SK-N-SH (cell line): ENCODE data around the gene RGS13. TPM values are rescaled to one million over a fixed set of nuclear protein-coding genes. Genes with fewer than 3 reads are reported as not detected.

Source experiments
- CTCF ChIA-PET: fragments of 300-600, 350-600 bp; formaldehyde crosslinking; extraction: SDS; loops from one replicate; lab custom pipeline; 2021; lab: Yijun Ruan, JAX
- POLR2A ChIA-PET: fragments of 350-600 bp; sonication (Branson Sonifier 250); formaldehyde crosslinking; extraction: SDS; loops from one replicate; lab custom pipeline; 2020; ENCODE audit warnings: antibody characterized with exemption, inconsistent platforms; lab: Yijun Ruan, JAX
- DNase-seq: peaks from one replicate; pipeline ENCODE4 v3.0.0; 2012
- H2AFZ ChIP-seq: fragments of 200-600 bp; sonication (generic); 2 replicates; pipeline ENCODE4 v1.8.1; 2016; ENCODE audit warnings: antibody characterized with exemption, mild to moderate bottlenecking, low read depth
- H3F3A ChIP-seq: fragments of 200-600 bp; sonication (generic); replicated peaks from 2 replicates; pipeline ENCODE3; 2016; ENCODE audit warnings: antibody characterized with exemption, mild to moderate bottlenecking; ENCODE audit not compliant: insufficient read depth
- H3K27ac ChIP-seq, 2 experiments: fragments of 200-500 bp in 1 of 2; fragments of 200-600 bp in 1 of 2; sonication (Bioruptor generic) in 1 of 2; sonication (generic), shearing (Covaris generic) in 1 of 2; 2 replicates each; pipeline versions ENCODE4 v1.5.1 to v1.6.1; 2014 to 2016; ENCODE audit warnings: low read depth in 2 of 2, inconsistent platforms in 1 of 2, low read length in 1 of 2, mild to moderate bottlenecking in 1 of 2, mixed read lengths in 1 of 2
- H3K27me3 ChIP-seq: fragments of 200-600 bp; sonication (generic), shearing (Covaris generic); 2 replicates; pipeline ENCODE4 v1.6.1; 2016; ENCODE audit warnings: mixed run types; ENCODE audit not compliant: insufficient read depth
- H3K36me3 ChIP-seq, 2 experiments: fragments of 200-500 bp in 1 of 2; fragments of 200-600 bp in 1 of 2; sonication (Bioruptor generic) in 1 of 2; sonication (generic) in 1 of 2; replicated peaks in 1 of 2; 2 replicates each; pipeline versions ENCODE3 to v1.5.1; 2014 to 2016; ENCODE audit warnings: low read length in 1 of 2, mild to moderate bottlenecking in 1 of 2; ENCODE audit not compliant: insufficient read depth in 2 of 2, control insufficient read depth in 1 of 2
- H3K4me1 ChIP-seq, 2 experiments: fragments of 200-500 bp in 1 of 2; fragments of 200-600 bp in 1 of 2; sonication (Bioruptor generic) in 1 of 2; sonication (generic), shearing (Covaris generic) in 1 of 2; 2 replicates each; pipeline versions ENCODE4 v1.5.1 to v1.6.1; 2014 to 2016; ENCODE audit warnings: low read depth in 1 of 2, low read length in 1 of 2, mixed run types in 1 of 2; ENCODE audit not compliant: insufficient read depth in 2 of 2, control insufficient read depth in 1 of 2
- H3K4me2 ChIP-seq: fragments of 200-600 bp; sonication (generic), shearing (Covaris generic); 2 replicates; pipeline ENCODE4 v1.6.1; 2017; ENCODE audit warnings: mixed run types
- H3K4me3 ChIP-seq, 2 experiments: fragments of 200-500 bp in 1 of 2; fragments of 200-600 bp in 1 of 2; sonication (Bioruptor generic) in 1 of 2; sonication (generic), shearing (Covaris generic) in 1 of 2; 2 replicates each; pipeline versions ENCODE4 v1.5.1 to v1.8.1; 2014 to 2016; ENCODE audit warnings: low read depth in 2 of 2, inconsistent platforms in 1 of 2, low read length in 1 of 2, mild to moderate bottlenecking in 1 of 2, mixed read lengths in 1 of 2, moderate library complexity in 1 of 2
- H3K79me2 ChIP-seq: fragments of 200-600 bp; sonication (generic); 2 replicates; pipeline ENCODE4 v1.8.1; 2017; ENCODE audit warnings: mild to moderate bottlenecking; ENCODE audit not compliant: insufficient read depth
- H3K9ac ChIP-seq: fragments of 200-600 bp; sonication (generic); 2 replicates; pipeline ENCODE4 v1.6.1; 2017; ENCODE audit warnings: mixed run types
- H3K9me2 ChIP-seq: fragments of 200-600 bp; sonication (generic); 2 replicates; pipeline ENCODE4 v1.6.1; 2017; ENCODE audit warnings: mixed run types
- H3K9me3 ChIP-seq: fragments of 200-600 bp; sonication (generic); 2 replicates; pipeline ENCODE4 v1.6.1; 2017; ENCODE audit warnings: mixed run types, mild to moderate bottlenecking, moderate library complexity
- H4K20me1 ChIP-seq: fragments of 200-600 bp; sonication (generic); 2 replicates; pipeline ENCODE4 v1.6.1; 2017; ENCODE audit warnings: mild to moderate bottlenecking, mixed run types; ENCODE audit not compliant: insufficient read depth
- CHD2 ChIP-seq: fragments of 150-350 bp; IDR thresholded peaks from 2 replicates; pipeline ENCODE4 v1.6.1; 2018; ENCODE audit warnings: low read length; ENCODE audit not compliant: partially characterized antibody
- CTCF ChIP-seq: fragments of 200-600 bp; sonication (generic); IDR thresholded peaks from 2 replicates; pipeline ENCODE4 v1.6.1; 2017; ENCODE audit warnings: antibody characterized with exemption, mild to moderate bottlenecking, moderate library complexity
- ELF1 ChIP-seq: IDR thresholded peaks from 2 replicates; pipeline ENCODE4 v1.4.0; 2012
- EZH2phosphoT487 ChIP-seq: fragments of 200-600 bp; sonication (generic); IDR thresholded peaks from 2 replicates; pipeline ENCODE4 v1.6.1; 2017; ENCODE audit warnings: low read depth, mixed run types, mild to moderate bottlenecking, antibody characterized with exemption, moderate library complexity, borderline replicate concordance
- FOXJ3 ChIP-seq: sonication (generic); formaldehyde crosslinking; IDR thresholded peaks from 2 replicates; pipeline ENCODE4 v1.5.1; 2020; ENCODE audit warnings: mild to moderate bottlenecking, missing genetic modification reagents
- GABPA ChIP-seq: IDR thresholded peaks from 2 replicates; pipeline ENCODE4 v1.4.0; 2012; ENCODE audit warnings: low read depth, mild to moderate bottlenecking
- GATA2 ChIP-seq: sonication (generic); formaldehyde crosslinking; IDR thresholded peaks from 2 replicates; pipeline ENCODE4 v1.5.0; 2020; ENCODE audit warnings: mild to moderate bottlenecking, missing genetic modification reagents
- IRF3 ChIP-seq: fragments of 150-350 bp; IDR thresholded peaks from 2 replicates; pipeline ENCODE4 v1.6.1; 2016; ENCODE audit warnings: mild to moderate bottlenecking, low read depth, low read length
- MAX ChIP-seq: IDR thresholded peaks from 2 replicates; pipeline ENCODE4 v1.4.0; 2012; ENCODE audit warnings: low read depth
- MEF2A ChIP-seq: IDR thresholded peaks from 2 replicates; pipeline ENCODE4 v1.4.0; 2012; ENCODE audit warnings: low read depth, borderline replicate concordance
- MXI1 ChIP-seq: IDR thresholded peaks from 2 replicates; pipeline ENCODE4 v1.6.1; 2012; ENCODE audit warnings: mild to moderate bottlenecking, low read depth, low read length, improper control_type of control experiment
- NFIC ChIP-seq: IDR thresholded peaks from 2 replicates; pipeline ENCODE4 v1.4.0; 2012; ENCODE audit warnings: borderline replicate concordance
- NRF1 ChIP-seq: IDR thresholded peaks from 2 replicates; pipeline ENCODE4 v1.6.1; 2012; ENCODE audit warnings: low read depth, mild to moderate bottlenecking, low read length
- PBX3 ChIP-seq: IDR thresholded peaks from 2 replicates; pipeline ENCODE4; 2012
- POLR2AphosphoS5 ChIP-seq: IDR thresholded peaks from 2 replicates; pipeline ENCODE4 v1.6.1; 2012; ENCODE audit warnings: low read depth, low read length
- RCOR1 ChIP-seq: fragments of 150-350 bp; IDR thresholded peaks from 2 replicates; pipeline ENCODE4 v1.6.1; 2017; ENCODE audit warnings: antibody characterized with exemption, low read length
- REST ChIP-seq: IDR thresholded peaks from 2 replicates; pipeline ENCODE4 v1.6.1; 2012; ENCODE audit warnings: mild to moderate bottlenecking, low read depth, low read length, moderate library complexity
- RXRA ChIP-seq: IDR thresholded peaks from 2 replicates; pipeline ENCODE4 v1.4.0; 2012; ENCODE audit warnings: low read depth, mild to moderate bottlenecking, borderline replicate concordance
- SIN3A ChIP-seq: IDR thresholded peaks from 2 replicates; pipeline ENCODE4 v1.6.1; 2012; ENCODE audit warnings: low read depth, mild to moderate bottlenecking, low read length, moderate library complexity, borderline replicate concordance
- TAF1 ChIP-seq: IDR thresholded peaks from 2 replicates; pipeline ENCODE4 v1.6.1; 2012; ENCODE audit warnings: low read depth, mild to moderate bottlenecking, low read length, moderate library complexity, borderline replicate concordance
- TCF12 ChIP-seq: IDR thresholded peaks from 2 replicates; pipeline ENCODE4 v1.4.0; 2012
- TEAD4 ChIP-seq: IDR thresholded peaks from 2 replicates; pipeline ENCODE4 v1.4.0; 2012; ENCODE audit warnings: mild to moderate bottlenecking, borderline replicate concordance; ENCODE audit not compliant: insufficient read depth
- USF1 ChIP-seq: IDR thresholded peaks from 2 replicates; pipeline ENCODE4 v1.4.0; 2012; ENCODE audit warnings: low read depth, borderline replicate concordance
- WGBS: methylation state at CpG from one replicate; pipeline ENCODE4 v1.1.6; 2017; ENCODE audit warnings: low lambda C conversion rate; 5-methylcytosine and 5-hydroxymethylcytosine counted together
- polyA plus RNA-seq, 3 experiments: library from polyadenylated mRNA; depleted of rRNA; stranded (reverse); fragments of >200 nt; gene quantifications; 2 replicates each; pipeline ENCODE4 v1.2.3, GENCODE V29; 2012

Gene RGS13
- polyA plus RNA-seq, 1 of the 3 experiments (the other 2 are of a cell fraction) = not detected

- CTCF ChIA-PET = interaction anchor here (0.6 kb wide), 1 partner anchor 50 kb away, joined by 3 read pairs; no protein-coding TSS in a partner anchor
- no peak; the same call in 1 of the 2 replicates for TF ChIP-seq MEF2A
- no peak for TF ChIP-seq GABPA
- peak; percentile 79; the same call in 1 of the 2 replicates for TF ChIP-seq NFIC
- TF ChIP-seq REST = no peak
- no peak for TF ChIP-seq MAX
- peak; percentile 62; the same call in 1 of the 2 replicates for TF ChIP-seq TEAD4
- peak; percentile 69 for TF ChIP-seq PBX3
- no peak for TF ChIP-seq ELF1
- TF ChIP-seq USF1 = no peak
- no peak for TF ChIP-seq SIN3A
- TF ChIP-seq POLR2AphosphoS5 = no peak; the same call in 1 of the 2 replicates
- peak; percentile 90 for TF ChIP-seq TCF12
- no peak for TF ChIP-seq RCOR1
- no peak for TF ChIP-seq TAF1
- no peak for TF ChIP-seq MXI1
- no peak for TF ChIP-seq EZH2phosphoT487
- TF ChIP-seq GATA2 = no peak
- TF ChIP-seq IRF3 = no peak
- no peak for TF ChIP-seq CTCF
- no peak for TF ChIP-seq CHD2
- peak; percentile 49 for TF ChIP-seq RXRA
- TF ChIP-seq FOXJ3 = no peak
- TF ChIP-seq NRF1 = no peak
Measured at GRCh38 chr1:192702212-192702902, 66.4 kb downstream of the RGS13 start.

More at GRCh38 chr1:192702212-192702902, 66.4 kb downstream of the RGS13 start:
- Histone ChIP-seq H3K9ac (peak overlapping the region; percentile 2; the same call in 1 of the 2 replicates), H3F3A (peaks cover 25% of the 10 kb centered on the region), H3K9me2 (no peaks in the 10 kb centered on the region), H2AFZ (no peak overlapping the region), H3K36me3 (no peaks in the 10 kb centered on the region), H4K20me1 (no peaks in the 10 kb centered on the region), H3K9me3 (no peaks in the 10 kb centered on the region), H3K27ac (peak overlapping the region; percentile 64 to 82; a peak in 3 of 4 replicates), H3K4me2 (peak overlapping the region; percentile 50; the same call in 1 of the 2 replicates), H3K79me2 (no peaks in the 10 kb centered on the region), H3K27me3 (no peaks in the 10 kb centered on the region), H3K4me1 (peaks cover 11 to 24% of the 10 kb centered on the region in 2 experiments; a peak in 3 of 4 replicates), H3K4me3 (no peak overlapping the region)
- POLR2A ChIA-PET = no interaction called here
- WGBS = 24% methylated on average over 4 of the region's 4 CpGs
- no peak for DNase-seq
